ENCODE results near the gene NID2.

Gene NID2

DNA sequence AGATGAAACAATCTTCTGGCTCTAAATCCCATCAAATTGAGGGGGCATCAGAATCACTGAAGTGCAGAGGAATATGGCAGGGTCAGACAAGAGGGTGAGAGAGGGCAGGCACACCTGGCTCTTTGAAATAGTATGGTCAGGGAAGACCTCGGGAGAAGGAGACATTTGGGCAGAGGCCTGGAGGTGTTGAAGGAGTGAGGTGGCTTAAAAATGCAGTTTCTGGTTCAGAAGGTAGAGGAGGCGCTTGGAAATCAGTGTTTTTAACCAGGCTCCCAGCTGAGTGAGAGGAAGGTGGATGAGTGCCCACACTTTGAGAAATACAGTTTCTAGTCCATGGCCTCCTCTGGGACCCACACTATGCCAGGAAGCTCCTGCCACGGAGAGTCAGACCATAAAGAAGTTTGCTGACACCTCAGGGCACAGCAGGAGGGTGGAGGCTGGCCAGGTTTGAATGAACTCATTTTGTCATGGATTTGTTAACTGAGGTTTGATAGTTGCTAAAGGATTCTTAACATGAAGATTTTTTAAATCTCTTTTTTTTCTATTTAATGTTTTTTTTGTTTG is 20.1 kb downstream of the NID2 start:
- Histone ChIP-seq H3K9me3 (replicated peaks in 1 of 11) (no peaks in the 10 kb centered on the region), H3K4me1 (peaks cover 39 to 100% (median 100%) of the 10 kb centered on the region in 10 experiments), H3K9ac (peak overlapping the region in 6 of 11 experiments; percentile 2 to 69 (median 54); a peak in 8 of 22 replicates), H3K27me3 (no peaks in the 10 kb centered on the region), H3K36me3 (peaks cover 0 to 37% (median 3%) of the 10 kb centered on the region in 11 experiments; a peak in 8 of 22 replicates), H4K20me1 (no peaks in the 10 kb centered on the region), H3K27ac (peak overlapping the region in 6 of 11 experiments; percentile 45 to 82 (median 72); a peak in 11 of 22 replicates), H3K4me2 (peak overlapping the region in 9 of 11 experiments; percentile 10 to 84 (median 76); a peak in 17 of 22 replicates), H3K4me3 (no peak overlapping the region)
- TF ChIP-seq Cebpa-rat (IDR thresholded peaks at IDR 0.05): no peak

DNA sequence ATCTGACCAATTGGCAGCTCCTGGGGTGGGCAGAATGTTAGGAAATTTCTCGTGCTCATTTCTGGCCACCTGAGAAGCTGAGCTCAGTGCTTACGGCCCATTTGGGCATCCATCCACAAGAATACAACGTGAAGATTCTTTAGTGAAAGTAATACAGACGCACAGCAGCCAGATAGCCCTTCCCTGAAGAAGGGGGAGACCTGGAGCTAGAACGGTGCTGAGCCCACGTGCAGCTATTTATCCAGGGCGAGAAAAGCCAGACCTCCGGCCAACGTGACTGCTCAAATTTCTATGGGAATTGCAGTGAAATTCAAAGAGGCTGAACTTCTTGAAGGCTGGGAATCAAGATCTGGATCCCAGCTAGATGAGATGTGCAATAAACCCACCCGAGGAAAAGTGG is 20.7 kb downstream of the NID2 start:
- peaks cover 45 to 100% (median 100%) of the 10 kb centered on the region in 10 experiments for H3K4me1 ChIP-seq
- no peak for TF ChIP-seq Cebpa-rat (IDR thresholded peaks at IDR 0.05)
- peak overlapping the region in 8 of 11 experiments; percentile 63 to 84 (median 78); a peak in 16 of 22 replicates for H3K4me2 ChIP-seq

DNA sequence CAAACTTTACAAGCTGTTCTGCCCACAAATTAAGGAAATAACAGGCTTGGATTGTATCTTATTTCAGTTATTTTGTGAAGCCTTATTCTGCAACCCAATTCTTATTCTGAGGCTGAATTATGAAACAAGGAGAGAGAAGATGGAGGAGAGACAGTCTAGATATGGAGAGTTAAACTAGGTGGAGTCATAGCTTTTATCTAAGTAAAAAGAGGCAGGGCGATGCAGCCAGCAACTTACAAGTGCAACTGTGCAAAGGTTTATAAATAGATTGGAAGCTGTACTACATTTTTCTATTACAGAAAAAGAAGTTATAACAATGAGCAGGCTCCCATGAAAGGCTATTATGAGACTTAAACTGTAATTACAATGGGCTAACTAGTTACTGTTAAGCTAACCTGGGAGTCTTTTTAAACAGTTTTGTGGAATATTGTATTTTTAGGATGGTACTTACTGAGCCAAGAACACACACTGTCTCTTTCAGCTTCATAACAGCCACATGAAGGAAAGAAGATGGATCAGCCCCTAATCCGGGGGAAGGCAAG is 22.4 kb downstream of the NID2 start:
- Histone ChIP-seq H3K36me3 (peaks cover 0 to 44% (median 8%) of the 10 kb centered on the region in 11 experiments; a peak in 15 of 22 replicates), H3K4me3 (no peak overlapping the region; a peak in 1 of 20 replicates), H3K27me3 (no peaks in the 10 kb centered on the region), H3K27ac (peak overlapping the region in 6 of 11 experiments; percentile 4 to 82 (median 72); a peak in 10 of 22 replicates), H4K20me1 (no peaks in the 10 kb centered on the region), H3K4me1 (peaks cover 45 to 94% (median 91%) of the 10 kb centered on the region in 10 experiments), H3K4me2 (peak overlapping the region in 9 of 11 experiments; percentile 63 to 86 (median 79); a peak in 19 of 22 replicates), H3K9me3 (replicated peaks in 1 of 11) (no peaks in the 10 kb centered on the region), H3K9ac (peak overlapping the region in 3 of 11 experiments; percentile 6 to 60 (median 43); a peak in 4 of 22 replicates)
- no peak for TF ChIP-seq Cebpa-rat (IDR thresholded peaks at IDR 0.05)

More for the DNA sequence above, 20.7 kb downstream of the NID2 start:
- peak overlapping the region in 2 of 11 experiments; percentile 30 to 35; a peak in 3 of 22 replicates for H3K9ac ChIP-seq
- no peaks in the 10 kb centered on the region for H4K20me1 ChIP-seq
- peaks cover 0 to 34% (median 0%) of the 10 kb centered on the region in 11 experiments; a peak in 3 of 22 replicates for H3K36me3 ChIP-seq
- no peaks in the 10 kb centered on the region for H3K27me3 ChIP-seq
- H3K9me3 ChIP-seq (replicated peaks in 1 of 11): no peaks in the 10 kb centered on the region
- peak overlapping the region in 4 of 11 experiments; percentile 70 to 82 (median 77); a peak in 7 of 22 replicates for H3K27ac ChIP-seq
- H3K4me3 ChIP-seq: no peak overlapping the region

DNA sequence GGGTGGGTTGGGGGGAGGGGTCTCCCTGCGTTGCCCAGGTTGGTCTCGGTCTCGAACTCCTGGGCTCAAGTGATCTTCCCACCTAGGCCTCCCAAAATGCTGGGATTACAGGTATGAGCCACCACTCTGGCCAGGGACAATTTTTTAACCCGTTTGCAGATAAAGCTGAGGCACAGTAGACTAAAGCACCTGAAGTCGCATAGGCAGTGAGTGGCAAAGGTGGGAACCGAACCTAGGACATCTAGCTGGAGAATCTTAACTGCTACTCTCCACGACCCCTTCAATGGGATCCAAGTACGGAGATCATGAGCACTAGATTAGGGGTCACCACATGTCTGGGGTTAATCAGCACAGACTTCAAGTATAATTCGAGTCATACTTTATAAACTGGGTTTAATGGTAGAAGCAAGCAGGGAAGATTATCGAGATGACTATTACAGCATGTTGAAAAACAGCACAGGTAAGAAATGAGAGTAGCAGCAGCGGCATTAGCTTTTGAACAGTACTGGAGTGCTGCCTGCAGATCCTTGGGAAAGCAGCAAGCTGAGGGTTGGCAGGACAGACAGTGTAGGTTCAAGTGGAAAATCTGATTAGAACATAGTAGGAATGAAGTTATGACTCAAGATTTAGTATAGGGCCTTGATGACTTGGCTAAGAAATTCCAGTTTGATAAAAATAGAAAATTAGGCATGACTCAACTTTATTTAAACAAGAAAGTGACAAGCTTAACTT is 23.9 kb downstream of the NID2 start:
- Histone ChIP-seq H3K4me3 (no peak overlapping the region; a peak in 1 of 20 replicates), H3K9me3 (replicated peaks in 1 of 11) (no peaks in the 10 kb centered on the region), H3K36me3 (peaks cover 0 to 49% (median 23%) of the 10 kb centered on the region in 11 experiments; a peak in 15 of 22 replicates), H3K4me2 (peak overlapping the region; percentile 54 to 86 (median 78)), H3K9ac (peak overlapping the region in 5 of 11 experiments; percentile 10 to 49 (median 36); a peak in 5 of 22 replicates), H3K27ac (peak overlapping the region in 7 of 11 experiments; percentile 37 to 82 (median 70); a peak in 15 of 22 replicates), H3K4me1 (peaks cover 34 to 79% (median 76%) of the 10 kb centered on the region in 10 experiments), H3K27me3 (no peaks in the 10 kb centered on the region), H4K20me1 (no peaks in the 10 kb centered on the region)
- no peak for TF ChIP-seq Cebpa-rat (IDR thresholded peaks at IDR 0.05)

DNA sequence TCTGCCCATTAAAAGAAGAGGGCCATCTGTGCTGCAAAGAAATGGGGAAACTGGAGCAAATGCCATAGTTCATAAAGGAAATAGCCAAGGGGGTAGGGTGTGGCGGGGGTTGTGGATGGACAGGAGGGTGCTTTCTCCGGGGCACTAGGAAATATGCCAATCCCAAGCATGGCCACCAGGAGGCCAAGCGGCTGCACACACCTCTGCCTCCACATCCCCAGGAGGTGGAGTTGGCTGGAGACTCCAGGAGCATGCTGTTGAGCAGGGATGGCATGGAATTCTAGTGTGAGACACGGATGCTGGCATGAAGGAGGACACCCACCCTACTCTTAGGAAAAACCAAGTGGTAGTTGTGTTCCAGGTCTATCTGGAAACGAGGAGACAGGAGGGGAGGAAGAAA is 25.2 kb downstream of the NID2 start:
- Histone ChIP-seq H3K36me3 (peaks cover 0 to 62% (median 35%) of the 10 kb centered on the region in 11 experiments; a peak in 15 of 22 replicates), H4K20me1 (no peaks in the 10 kb centered on the region), H3K4me1 (peaks cover 33 to 66% (median 64%) of the 10 kb centered on the region in 10 experiments), H3K4me3 (peak overlapping the region in 1 of 10 experiments; percentile 16; a peak in 1 of 20 replicates), H3K4me2 (peak overlapping the region; percentile 63 to 86 (median 79)), H3K27me3 (no peaks in the 10 kb centered on the region), H3K27ac (peak overlapping the region in 5 of 11 experiments; percentile 11 to 70 (median 42); a peak in 7 of 22 replicates), H3K9ac (peak overlapping the region in 3 of 11 experiments; percentile 12 to 58 (median 49); a peak in 4 of 22 replicates), H3K9me3 (replicated peaks in 1 of 11) (no peaks in the 10 kb centered on the region)
- TF ChIP-seq Cebpa-rat (IDR thresholded peaks at IDR 0.05): no peak

DNA sequence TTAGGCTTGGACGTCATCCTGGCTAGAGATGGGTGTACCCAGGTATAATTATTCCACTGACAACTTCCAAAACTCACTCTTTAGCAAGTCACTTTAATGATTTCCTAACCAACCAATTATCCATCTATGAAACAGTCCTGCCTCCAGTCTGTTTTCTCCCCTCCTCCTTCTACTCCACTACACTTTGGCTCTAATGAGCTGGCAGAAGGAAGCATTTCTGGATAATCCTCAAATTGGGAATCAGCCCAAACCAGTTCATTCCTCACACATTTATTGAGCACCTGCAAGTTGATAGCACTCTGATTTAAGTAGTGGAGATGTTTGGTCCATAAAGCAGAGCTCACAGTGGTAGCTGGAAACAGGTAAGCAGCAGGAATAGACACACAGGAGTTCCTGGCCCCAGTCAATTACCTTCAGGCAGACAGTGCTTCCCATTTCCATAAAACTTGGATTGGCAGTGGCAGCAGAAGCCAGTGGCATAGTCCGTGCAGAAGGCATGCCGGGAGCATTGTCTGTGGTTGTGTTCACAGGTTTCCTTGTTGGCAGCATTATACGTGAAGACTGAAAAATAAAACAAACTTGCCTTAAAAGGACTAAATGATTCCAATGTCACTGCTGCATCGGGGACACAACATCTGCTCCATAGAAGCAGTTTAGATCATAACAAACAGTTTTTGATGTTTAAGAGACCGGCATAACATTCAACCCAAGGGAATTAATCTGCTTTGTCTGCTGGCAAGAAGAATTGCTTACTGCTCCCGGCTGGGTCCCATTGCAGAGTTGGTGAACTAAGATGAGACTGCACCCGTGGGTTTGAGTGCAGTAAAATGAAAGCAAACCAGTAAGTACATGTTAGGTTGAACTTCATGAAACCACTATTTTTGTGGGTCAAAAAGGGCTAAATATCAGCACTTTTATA is 26.2 kb downstream of the NID2 start:
- Histone ChIP-seq H3K4me1 (peaks cover 33 to 56% (median 53%) of the 10 kb centered on the region in 10 experiments), H3K9ac (peak overlapping the region in 4 of 11 experiments; percentile 5 to 58 (median 30); a peak in 7 of 22 replicates), H3K27ac (peak overlapping the region in 6 of 11 experiments; percentile 11 to 70 (median 40); a peak in 11 of 22 replicates), H3K4me2 (peak overlapping the region; percentile 63 to 86 (median 79)), H3K27me3 (no peaks in the 10 kb centered on the region), H3K9me3 (replicated peaks in 1 of 11) (no peaks in the 10 kb centered on the region), H4K20me1 (no peaks in the 10 kb centered on the region), H3K4me3 (peak overlapping the region in 1 of 10 experiments; percentile 15; a peak in 1 of 20 replicates), H3K36me3 (peaks cover 0 to 64% (median 45%) of the 10 kb centered on the region in 11 experiments; a peak in 15 of 22 replicates)
- TF ChIP-seq Cebpa-rat (IDR thresholded peaks at IDR 0.05): no peak

DNA sequence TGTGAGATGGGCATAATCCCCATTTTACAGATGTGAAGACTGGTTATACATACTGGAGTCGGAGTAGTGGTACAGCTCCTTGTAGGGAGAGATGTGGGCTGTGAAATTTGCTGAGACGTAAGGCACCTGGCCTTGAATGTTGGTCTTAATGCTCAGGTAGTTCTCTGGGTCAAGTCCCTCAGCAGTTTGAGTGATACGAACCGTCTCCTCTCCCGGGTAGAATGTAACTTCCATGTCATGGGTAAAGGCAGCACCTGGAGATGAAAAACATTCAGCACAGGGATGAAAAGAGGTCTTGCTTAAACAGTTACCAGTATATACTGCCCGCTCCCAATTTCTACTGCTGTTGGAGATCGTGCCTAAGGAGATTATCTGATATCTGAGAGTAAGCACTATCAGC is 28.3 kb downstream of the NID2 start:
- TF ChIP-seq Cebpa-rat (IDR thresholded peaks at IDR 0.05): no peak
- H3K27me3 ChIP-seq: no peaks in the 10 kb centered on the region
- H3K9me3 ChIP-seq (replicated peaks in 1 of 11): peaks cover 0 to 12% (median 7%) of the 10 kb centered on the region in 11 experiments; a peak in 7 of 22 replicates
- no peak overlapping the region for H3K27ac ChIP-seq
- no peaks in the 10 kb centered on the region for H4K20me1 ChIP-seq
- H3K4me1 ChIP-seq: peaks cover 27 to 35% (median 33%) of the 10 kb centered on the region in 10 experiments
- no peak overlapping the region for H3K4me2 ChIP-seq
- H3K36me3 ChIP-seq: peaks cover 0 to 79% (median 65%) of the 10 kb centered on the region in 11 experiments; a peak in 16 of 22 replicates
- H3K4me3 ChIP-seq: no peak overlapping the region
- no peak overlapping the region for H3K9ac ChIP-seq
